ENCODE measurements around the gene CDH6.

- TF ChIP-seq, protein P1, sequence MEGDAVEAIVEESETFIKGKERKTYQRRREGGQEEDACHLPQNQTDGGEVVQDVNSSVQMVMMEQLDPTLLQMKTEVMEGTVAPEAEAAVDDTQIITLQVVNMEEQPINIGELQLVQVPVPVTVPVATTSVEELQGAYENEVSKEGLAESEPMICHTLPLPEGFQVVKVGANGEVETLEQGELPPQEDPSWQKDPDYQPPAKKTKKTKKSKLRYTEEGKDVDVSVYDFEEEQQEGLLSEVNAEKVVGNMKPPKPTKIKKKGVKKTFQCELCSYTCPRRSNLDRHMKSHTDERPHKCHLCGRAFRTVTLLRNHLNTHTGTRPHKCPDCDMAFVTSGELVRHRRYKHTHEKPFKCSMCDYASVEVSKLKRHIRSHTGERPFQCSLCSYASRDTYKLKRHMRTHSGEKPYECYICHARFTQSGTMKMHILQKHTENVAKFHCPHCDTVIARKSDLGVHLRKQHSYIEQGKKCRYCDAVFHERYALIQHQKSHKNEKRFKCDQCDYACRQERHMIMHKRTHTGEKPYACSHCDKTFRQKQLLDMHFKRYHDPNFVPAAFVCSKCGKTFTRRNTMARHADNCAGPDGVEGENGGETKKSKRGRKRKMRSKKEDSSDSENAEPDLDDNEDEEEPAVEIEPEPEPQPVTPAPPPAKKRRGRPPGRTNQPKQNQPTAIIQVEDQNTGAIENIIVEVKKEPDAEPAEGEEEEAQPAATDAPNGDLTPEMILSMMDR (conservative IDR thresholded peaks at IDR 0.05): no peak
- TF ChIP-seq EZH2 (IDR thresholded peaks at IDR 0.05; ENCODE audit: low read depth): no peak
These were observed 56.7 kb downstream of the CDH6 start for GRCh38 chr5:31250201-31250600.
